IMR-90 (cell line): Measurements from ENCODE around the gene PLEKHO2. TPM values are rescaled to one million over a fixed set of nuclear protein-coding genes. Genes with fewer than 3 reads are reported as not detected.

Experiments used
- ATAC-seq: fragments of 200-7000 bp; cut with Tn5 transposase; 2 replicates; pipeline ENCODE4 v1.9.1; 2020; ENCODE audit warnings: low read depth, mild to moderate bottlenecking, moderate library complexity
- BruUV-seq: library from RNA; stranded (reverse); fragments of 400-500 nt; replicated peaks from 2 replicates; lab custom pipeline; 2021; lab: Mats Ljungman, UMichigan
- CTCF ChIA-PET: fragments of 300-600 bp; formaldehyde crosslinking; extraction: SDS; loops from one replicate; lab custom pipeline; 2021; ENCODE audit warnings: antibody characterized with exemption; lab: Yijun Ruan, JAX
- POLR2A ChIA-PET: fragments of 300-600 bp; sonication (Branson Sonifier 250); formaldehyde crosslinking; loops from one replicate; lab custom pipeline; 2022; ENCODE audit warnings: antibody characterized with exemption; ENCODE audit not compliant: unreplicated experiment; lab: Charles Lee
- DNase-seq: peaks from one replicate; pipeline ENCODE4 v3.0.0; 2013
- H2AFZ ChIP-seq: replicated peaks from 2 replicates; pipeline ENCODE3; 2013; ENCODE audit warnings: low read length, mild to moderate bottlenecking; ENCODE audit not compliant: poor library complexity
- H2AK5ac ChIP-seq: 2 replicates; pipeline ENCODE4 v1.6.1; 2013; ENCODE audit warnings: low read depth, low read length, inconsistent platforms
- H2AK9ac ChIP-seq: replicated peaks from 2 replicates; pipeline ENCODE3; 2013; ENCODE audit warnings: mild to moderate bottlenecking, low read depth, low read length, moderate library complexity; ENCODE audit not compliant: poor library complexity
- H2BK120ac ChIP-seq: 2 replicates; pipeline ENCODE4 v1.6.1; 2013; ENCODE audit warnings: low read depth, low read length, inconsistent platforms
- H2BK15ac ChIP-seq: 3 replicates; pipeline ENCODE4 v1.6.1; 2013; ENCODE audit warnings: low read depth, low read length, inconsistent platforms
- H2BK20ac ChIP-seq: 2 replicates; pipeline ENCODE4 v1.6.1; 2013; ENCODE audit warnings: low read depth, mild to moderate bottlenecking, inconsistent platforms, low read length, moderate library complexity
- H2BK5ac ChIP-seq: 2 replicates; pipeline ENCODE4 v1.6.1; 2013; ENCODE audit warnings: mild to moderate bottlenecking, low read depth, low read length, inconsistent platforms; ENCODE audit not compliant: poor library complexity, severe bottlenecking
- H3K14ac ChIP-seq: replicated peaks from 2 replicates; pipeline ENCODE4 v1.6.1; 2013; ENCODE audit warnings: low read depth, low read length, inconsistent platforms
- H3K18ac ChIP-seq: 2 replicates; pipeline ENCODE4 v1.6.1; 2013; ENCODE audit warnings: low read depth, low read length, control low read depth
- H3K23ac ChIP-seq: 2 replicates; pipeline ENCODE4 v1.6.1; 2013; ENCODE audit warnings: low read depth, low read length, inconsistent platforms
- H3K27ac ChIP-seq: 2 replicates; pipeline ENCODE4 v1.5.1; 2013; ENCODE audit warnings: mild to moderate bottlenecking, control low read depth, low read length; ENCODE audit not compliant: insufficient read depth
- H3K27me3 ChIP-seq: 2 replicates; pipeline ENCODE4 v1.6.1; 2013; ENCODE audit warnings: low read length; ENCODE audit not compliant: control insufficient read depth, insufficient read depth
- H3K36me3 ChIP-seq: 2 replicates; pipeline ENCODE4 v1.6.1; 2013; ENCODE audit warnings: low read length, mixed read lengths; ENCODE audit not compliant: control insufficient read depth, insufficient read depth
- H3K4ac ChIP-seq: 2 replicates; pipeline ENCODE4 v1.6.1; 2013; ENCODE audit warnings: low read depth, low read length, inconsistent platforms
- H3K4me1 ChIP-seq: 2 replicates; pipeline ENCODE4 v1.6.1; 2013; ENCODE audit warnings: low read length, mixed read lengths; ENCODE audit not compliant: control insufficient read depth, insufficient read depth
- H3K4me2 ChIP-seq: 2 replicates; pipeline ENCODE4 v1.6.1; 2013; ENCODE audit warnings: low read depth, mild to moderate bottlenecking, control low read depth, low read length, moderate library complexity
- H3K4me3 ChIP-seq: 2 replicates; pipeline ENCODE4 v1.5.1; 2013; ENCODE audit warnings: low read depth, mild to moderate bottlenecking, control low read depth, low read length, moderate library complexity; ENCODE audit not compliant: insufficient read depth
- H3K56ac ChIP-seq: 2 replicates; pipeline ENCODE4 v1.6.1; 2013; ENCODE audit warnings: low read length, inconsistent platforms; ENCODE audit not compliant: insufficient read depth; ENCODE audit errors: extremely low read depth
- H3K79me1 ChIP-seq, 2 experiments: 2 replicates each; pipeline ENCODE4 v1.6.1; 2013; ENCODE audit warnings: low read length in 2 of 2, inconsistent platforms in 1 of 2, low read depth in 1 of 2
- H3K9ac ChIP-seq: 2 replicates; pipeline ENCODE4 v1.6.1; 2013; ENCODE audit warnings: low read depth, low read length, control low read depth
- H3K9me1 ChIP-seq: 2 replicates; pipeline ENCODE4 v1.6.1; 2013; ENCODE audit warnings: low read length, inconsistent platforms; ENCODE audit not compliant: insufficient read depth
- H3K9me3 ChIP-seq: 2 replicates; pipeline ENCODE4 v1.6.1; 2013; ENCODE audit warnings: low read length; ENCODE audit not compliant: control insufficient read depth, insufficient read depth
- H4K20me1 ChIP-seq: 2 replicates; pipeline ENCODE4 v1.6.1; 2013; ENCODE audit warnings: low read length, inconsistent platforms; ENCODE audit not compliant: insufficient read depth
- H4K5ac ChIP-seq: 2 replicates; pipeline ENCODE4 v1.6.1; 2013; ENCODE audit warnings: mild to moderate bottlenecking, low read depth, low read length, control low read depth
- H4K8ac ChIP-seq, 2 experiments: 2 replicates each; pipeline ENCODE4 v1.6.1; 2013; ENCODE audit warnings: low read depth in 2 of 2, low read length in 2 of 2, control low read depth in 1 of 2, inconsistent platforms in 1 of 2
- H4K91ac ChIP-seq: 2 replicates; pipeline ENCODE4 v1.6.1; 2013; ENCODE audit warnings: low read depth, low read length, inconsistent platforms; ENCODE audit not compliant: insufficient read depth
- RAD21 ChIP-seq: IDR thresholded peaks from 2 replicates; pipeline ENCODE4 v1.6.1; 2012; ENCODE audit warnings: low read length, improper control_type of control experiment
- WGBS, 2 experiments: methylation state at CpG; one replicate each; pipeline versions ENCODE4 v1.1.5 to v1.1.7; 2013; ENCODE audit warnings: missing lambda C conversion rate in 2 of 2; ENCODE audit not compliant: insufficient read length in 1 of 2; ENCODE audit errors: extremely low coverage in 2 of 2; 5-methylcytosine and 5-hydroxymethylcytosine counted together
- dilution Hi-C: fragments of 300-500 bp; cut with HindIII; formaldehyde crosslinking; loops from one replicate; pipeline ENCODE4 v1.14.3; 2018; ENCODE audit warnings: low sequenced_read_pairs; ENCODE audit not compliant: unreplicated experiment
- in situ Hi-C: fragments of 300-500 bp; cut with MboI; formaldehyde crosslinking; loops from 3 replicates; pipeline ENCODE4 v1.14.3; 2019; ENCODE audit warnings: low sequenced_read_pairs, inconsistent platforms, mixed read lengths
- intact Hi-C: fragments of 100-400 bp; cut with micrococcal nuclease; formaldehyde crosslinking; loops from 2 replicates; pipeline ENCODE4 v1.10.0; 2022
- polyA plus RNA-seq, 3 experiments: library from polyadenylated mRNA; depleted of rRNA; stranded (reverse); fragments of >200 nt; gene quantifications; 2 replicates each; pipeline ENCODE4 v1.2.3, GENCODE V29; 2012; ENCODE audit warnings: low replicate concordance in 1 of 3
- total RNA-seq: library from RNA; depleted of rRNA; stranded (reverse); fragments of >200 nt; gene quantifications from 2 replicates; pipeline ENCODE4 v1.2.3, GENCODE V29; 2012

PLEKHO2 gene
- total and polyA plus RNA-seq, 2 of the 4 experiments (the other 2 are of a cell fraction): 19.0 to 22.5 TPM

DNA sequence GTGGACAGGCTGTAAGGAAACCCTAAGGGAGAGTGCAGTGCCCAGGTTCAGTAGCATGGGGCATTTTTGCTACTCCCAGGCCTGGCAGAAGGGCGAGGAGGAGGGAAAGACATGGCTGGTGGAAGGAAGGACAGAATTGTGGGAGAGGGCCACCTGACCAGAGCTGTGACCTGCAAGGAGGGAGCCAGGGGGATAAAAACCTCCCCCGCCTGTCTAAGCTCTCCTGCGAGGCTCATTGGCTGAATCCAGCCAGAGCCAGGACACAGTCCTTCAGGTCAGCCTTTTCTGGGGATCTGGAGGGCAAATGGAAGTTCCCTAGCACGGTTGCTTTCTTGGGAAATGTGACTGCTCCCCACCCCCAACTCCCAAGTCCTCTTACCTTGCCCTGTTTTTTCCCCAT is 56.7 kb downstream of the PLEKHO2 start:
- Histone ChIP-seq H3K56ac (no peak overlapping the region), H3K9ac (no peak overlapping the region), H4K91ac (peak overlapping the region; percentile 77; the same call in 1 of the 2 replicates), H3K4me1 (peaks cover 41% of the 10 kb centered on the region), H4K8ac (peak overlapping the region; percentile 65 to 94; a peak in 2 of 4 replicates), H3K14ac (peak overlapping the region; percentile 96), H3K9me1 (peaks cover 32% of the 10 kb centered on the region), H2AK9ac (peak overlapping the region; percentile 92), H3K23ac (peak overlapping the region; percentile 92; the same call in 1 of the 2 replicates), H3K18ac (no peak overlapping the region; the same call in 1 of the 2 replicates), H2AFZ (peak overlapping the region; percentile 90), H3K4me3 (no peak overlapping the region), H4K5ac (peak overlapping the region; percentile 38; the same call in 1 of the 2 replicates), H3K9me3 (peaks cover 6% of the 10 kb centered on the region), H3K36me3 (no peaks in the 10 kb centered on the region), H3K4ac (peak overlapping the region; percentile 95), H2AK5ac (peak overlapping the region; percentile 99; the same call in 1 of the 2 replicates), H3K79me1 (peaks cover 0 to 25% of the 10 kb centered on the region in 2 experiments; a peak in 2 of 4 replicates), H3K27me3 (no peaks in the 10 kb centered on the region), H2BK120ac (peak overlapping the region; percentile 92; the same call in 1 of the 2 replicates), H4K20me1 (no peaks in the 10 kb centered on the region), H2BK5ac (peak overlapping the region; percentile 17), H2BK15ac (peak overlapping the region; percentile 97; the same call in 2 of the 3 replicates), H2BK20ac (peak overlapping the region; percentile 91; the same call in 1 of the 2 replicates), H3K27ac (no peak overlapping the region), H3K4me2 (no peak overlapping the region)
- 93% methylated on average over 2 of the region's 4 CpGs; no CpG with 5 or more reads in 1 of the 2 experiments for WGBS, 2 experiments
- dilution Hi-C loops: no loop called here
- intact Hi-C loops: no loop called here
- TF ChIP-seq RAD21: no peak
- no TSS peak for BruUV-seq
- POLR2A ChIA-PET: no interaction called here
- DNase-seq: no peak
- no peak for ATAC-seq
- CTCF ChIA-PET: interaction anchor here (1.0 kb wide), 1 partner anchor 31 kb away, joined by 3 read pairs; no protein-coding TSS in a partner anchor
- in situ Hi-C loops: no loop called here
